ENCODE results near the gene RSPRY1.

DNA sequence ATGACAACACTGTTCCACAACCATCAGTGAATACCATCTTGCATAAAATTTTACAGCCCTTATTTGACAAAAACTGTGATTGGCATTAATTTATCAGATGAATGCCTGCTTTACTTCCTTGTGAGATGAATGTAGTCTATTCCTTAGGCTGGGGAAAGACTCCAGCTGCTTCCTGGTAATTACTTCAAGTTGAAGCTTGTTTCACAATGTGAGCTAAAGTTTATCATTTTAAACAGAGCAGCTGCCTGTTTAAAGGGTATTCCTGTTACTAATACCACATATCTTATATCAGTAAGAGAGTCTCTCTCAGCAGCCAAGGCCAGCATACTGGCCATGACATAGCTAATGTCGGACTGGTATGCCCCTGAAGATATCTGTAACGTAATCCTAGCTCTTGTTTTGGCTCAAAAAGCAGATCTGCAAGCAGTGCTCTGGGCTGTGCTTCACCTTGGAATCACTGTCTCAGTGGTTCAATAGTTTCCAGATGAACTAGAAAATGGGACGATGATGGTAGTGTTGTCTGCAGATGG, 45.8 kb downstream of the RSPRY1 start:
- TF ChIP-seq, protein P1, sequence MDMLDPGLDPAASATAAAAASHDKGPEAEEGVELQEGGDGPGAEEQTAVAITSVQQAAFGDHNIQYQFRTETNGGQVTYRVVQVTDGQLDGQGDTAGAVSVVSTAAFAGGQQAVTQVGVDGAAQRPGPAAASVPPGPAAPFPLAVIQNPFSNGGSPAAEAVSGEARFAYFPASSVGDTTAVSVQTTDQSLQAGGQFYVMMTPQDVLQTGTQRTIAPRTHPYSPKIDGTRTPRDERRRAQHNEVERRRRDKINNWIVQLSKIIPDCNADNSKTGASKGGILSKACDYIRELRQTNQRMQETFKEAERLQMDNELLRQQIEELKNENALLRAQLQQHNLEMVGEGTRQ (IDR thresholded peaks at IDR 0.05; ENCODE audit: borderline replicate concordance, low read depth, low read length), result no peak
- TF ChIP-seq, protein P2, sequence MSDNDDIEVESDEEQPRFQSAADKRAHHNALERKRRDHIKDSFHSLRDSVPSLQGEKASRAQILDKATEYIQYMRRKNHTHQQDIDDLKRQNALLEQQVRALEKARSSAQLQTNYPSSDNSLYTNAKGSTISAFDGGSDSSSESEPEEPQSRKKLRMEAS (IDR thresholded peaks at IDR 0.05; ENCODE audit: low read depth), result no peak
- TF ChIP-seq CTCF (IDR thresholded peaks at IDR 0.05) (no peak), POLR2AphosphoS5 (IDR thresholded peaks at IDR 0.05; ENCODE audit: low read depth, low read length) (no peak), TCF12 (IDR thresholded peaks at IDR 0.05) (no peak), RAD21 (IDR thresholded peaks at IDR 0.05; ENCODE audit: low read length) (no peak)

Data from SK-N-SH (cell line).